Lung (tissue), 12 donors: ENCODE measurements around the gene SCAMP5. TPM values are rescaled to one million over a fixed set of nuclear protein-coding genes. Genes with fewer than 3 reads are reported as not detected.

ENCODE experiments used
- ATAC-seq: fragments of 200-7000 bp; cut with Tn5 transposase; one replicate; pipeline ENCODE4 v1.9.1; 2020; ENCODE audit warnings: moderate number of reproducible peaks; ENCODE audit not compliant: insufficient read depth, low FRiP score
- DNase-seq, 3 donors: peaks; one replicate each; pipeline ENCODE4 v3.0.0-alpha.2; 2013 to 2017
- H3K27ac ChIP-seq, 2 donors: one replicate each; pipeline ENCODE4 v1.5.1; 2013; ENCODE audit warnings: mild to moderate bottlenecking in 2 of 2, moderate library complexity in 2 of 2, control low read depth in 1 of 2, inconsistent platforms in 1 of 2, low read depth in 1 of 2, low read length in 1 of 2
- H3K27me3 ChIP-seq, 3 donors: one replicate each; pipeline ENCODE4 v1.5.1; 2013; ENCODE audit warnings: low read length in 2 of 3; ENCODE audit not compliant: control insufficient read depth in 3 of 3, insufficient read depth in 3 of 3
- H3K36me3 ChIP-seq, 4 donors: one replicate each; pipeline ENCODE4 v1.5.1; 2013; ENCODE audit warnings: low read length in 4 of 4, mild to moderate bottlenecking in 1 of 4, moderate library complexity in 1 of 4; ENCODE audit not compliant: control insufficient read depth in 4 of 4, insufficient read depth in 4 of 4
- H3K4me1 ChIP-seq, 5 donors: one replicate each; pipeline ENCODE4 v1.5.1; 2013; ENCODE audit warnings: low read length in 5 of 5, mild to moderate bottlenecking in 2 of 5, moderate library complexity in 1 of 5; ENCODE audit not compliant: control insufficient read depth in 5 of 5, insufficient read depth in 5 of 5
- H3K4me3 ChIP-seq: one replicate; pipeline ENCODE4 v1.5.1; 2013; ENCODE audit warnings: mild to moderate bottlenecking, control low read depth, moderate library complexity
- H3K9ac ChIP-seq, 2 donors: one replicate each; pipeline ENCODE4 v1.5.1; 2013; ENCODE audit warnings: low read length in 2 of 2, control low read depth in 1 of 2; ENCODE audit not compliant: insufficient read depth in 1 of 2
- H3K9me3 ChIP-seq, 4 donors: one replicate each; pipeline ENCODE4 v1.5.1; 2013; ENCODE audit warnings: low read length in 3 of 4, mild to moderate bottlenecking in 1 of 4, moderate library complexity in 1 of 4; ENCODE audit not compliant: control insufficient read depth in 4 of 4, insufficient read depth in 3 of 4
- WGBS, 2 donors: extraction: QIAGEN DNeasy Blood & Tissue Kit; methylation state at CpG; one replicate each; pipeline ENCODE4 v1.1.7; 2013; 5-methylcytosine and 5-hydroxymethylcytosine counted together
- polyA plus RNA-seq, 2 donors: library from polyadenylated mRNA; stranded (reverse); fragments of 200-250 nt; gene quantifications; one replicate each; pipeline ENCODE4 v1.2.1, GENCODE V29; 2013
- total RNA-seq, 2 donors: library from RNA; depleted of rRNA in 1 of 2; stranded (reverse); fragments of >200 nt in 1 of 2; gene quantifications; one replicate each; pipeline ENCODE4 v1.2.1, GENCODE V29; 2014 to 2021
- TF ChIP-seq, protein P1 (sequence below): IDR thresholded peaks from 2 replicates; pipeline ENCODE4 v1.5.1; 2012; ENCODE audit warnings: mild to moderate bottlenecking; ENCODE audit errors: control extremely low read depth, extremely low read depth
- donor health status: control.
- donor health status: control.
- donor health status: Bipolar disorder and iron deficiency.
- donor health status: healthy.
- donor health status: DM: yes; HTN: yes; CAD: no.

Gene SCAMP5
- total and polyA plus RNA-seq, 4 donors = 0.94 to 9.5 (median 4.3) TPM

DNA sequence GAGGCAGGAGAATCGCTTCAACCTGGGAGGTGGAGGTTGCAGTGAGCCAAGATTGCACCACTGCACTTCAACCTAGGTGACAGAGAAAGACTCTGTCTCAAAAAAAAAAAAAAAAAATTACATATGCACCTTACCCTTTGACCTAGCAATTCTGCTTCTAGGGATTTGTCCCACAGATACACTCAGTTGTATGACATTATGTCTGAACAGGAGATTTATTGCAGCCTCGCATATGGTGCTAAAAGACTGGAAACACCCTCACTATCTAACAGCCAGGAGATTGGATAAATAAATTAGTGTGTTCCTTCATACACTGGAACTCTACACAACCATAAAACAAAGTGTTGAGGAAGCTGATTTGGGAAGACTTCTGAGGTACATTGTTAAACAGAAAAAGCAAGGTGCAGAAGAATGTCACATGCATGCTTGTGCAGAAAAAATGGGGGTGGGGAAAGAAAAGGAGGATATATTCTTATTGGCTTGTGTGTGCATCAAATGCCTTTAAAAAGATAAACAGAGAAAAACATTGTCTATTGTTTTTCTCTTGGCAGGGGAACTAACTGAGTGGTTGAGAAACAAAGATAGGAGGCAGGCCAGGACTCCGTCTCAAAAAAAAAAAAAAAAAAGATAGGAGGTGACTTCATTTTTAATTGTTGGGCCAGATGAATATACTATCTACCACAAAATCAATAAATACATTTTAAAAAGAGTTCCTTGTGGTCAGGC, 59.0 kb downstream of the SCAMP5 start:
- no peaks in the 10 kb centered on the region for H3K27me3 ChIP-seq
- TF ChIP-seq, protein P1, sequence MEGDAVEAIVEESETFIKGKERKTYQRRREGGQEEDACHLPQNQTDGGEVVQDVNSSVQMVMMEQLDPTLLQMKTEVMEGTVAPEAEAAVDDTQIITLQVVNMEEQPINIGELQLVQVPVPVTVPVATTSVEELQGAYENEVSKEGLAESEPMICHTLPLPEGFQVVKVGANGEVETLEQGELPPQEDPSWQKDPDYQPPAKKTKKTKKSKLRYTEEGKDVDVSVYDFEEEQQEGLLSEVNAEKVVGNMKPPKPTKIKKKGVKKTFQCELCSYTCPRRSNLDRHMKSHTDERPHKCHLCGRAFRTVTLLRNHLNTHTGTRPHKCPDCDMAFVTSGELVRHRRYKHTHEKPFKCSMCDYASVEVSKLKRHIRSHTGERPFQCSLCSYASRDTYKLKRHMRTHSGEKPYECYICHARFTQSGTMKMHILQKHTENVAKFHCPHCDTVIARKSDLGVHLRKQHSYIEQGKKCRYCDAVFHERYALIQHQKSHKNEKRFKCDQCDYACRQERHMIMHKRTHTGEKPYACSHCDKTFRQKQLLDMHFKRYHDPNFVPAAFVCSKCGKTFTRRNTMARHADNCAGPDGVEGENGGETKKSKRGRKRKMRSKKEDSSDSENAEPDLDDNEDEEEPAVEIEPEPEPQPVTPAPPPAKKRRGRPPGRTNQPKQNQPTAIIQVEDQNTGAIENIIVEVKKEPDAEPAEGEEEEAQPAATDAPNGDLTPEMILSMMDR = no peak
- no peaks in the 10 kb centered on the region for H3K36me3 ChIP-seq
- peak overlapping the region in 1 of 2 donors; percentile 24 for H3K27ac ChIP-seq
- no peak overlapping the region for H3K4me3 ChIP-seq
- ATAC-seq (no peak), DNase-seq (peak in 1 of 3 donors; percentile 34)
- WGBS, 2 donors = 60 to 68% methylated on average over 3 of the region's 3 CpGs
- no peaks in the 10 kb centered on the region for H3K9me3 ChIP-seq
- H3K4me1 ChIP-seq = peaks cover 0 to 22% (median 10%) of the 10 kb centered on the region in 5 donors
- H3K9ac ChIP-seq = no peak overlapping the region

DNA sequence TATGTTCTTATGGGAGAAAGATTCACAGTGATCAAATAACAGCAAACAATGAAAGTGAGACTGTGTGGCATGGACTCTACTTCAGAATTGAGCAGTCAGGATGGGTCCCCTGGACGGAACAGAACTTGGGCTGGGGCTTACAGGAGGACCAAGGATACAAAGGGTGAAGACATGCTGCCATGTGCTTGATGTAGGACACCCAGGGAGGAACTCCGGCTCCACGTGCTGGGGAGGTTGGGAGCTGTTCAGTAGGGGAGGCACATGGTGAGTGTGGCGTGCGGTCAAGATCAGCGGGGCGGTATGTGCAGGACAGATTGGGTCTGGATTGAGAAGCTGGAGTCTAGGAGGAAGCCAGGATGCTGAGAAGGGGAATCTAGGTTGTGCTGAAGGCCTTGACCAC, 60.7 kb downstream of the SCAMP5 start:
- Histone ChIP-seq H3K27ac (no peak overlapping the region), H3K27me3 (no peaks in the 10 kb centered on the region), H3K9me3 (no peaks in the 10 kb centered on the region), H3K4me1 (peaks cover 0 to 11% (median 0%) of the 10 kb centered on the region in 5 donors), H3K4me3 (no peak overlapping the region), H3K9ac (no peak overlapping the region), H3K36me3 (no peaks in the 10 kb centered on the region)
- no peak for ATAC-seq
- TF ChIP-seq, protein P1 = no peak
- WGBS, 2 donors = 95 to 97% methylated on average over 7 of the region's 7 CpGs
- no peak for DNase-seq

DNA sequence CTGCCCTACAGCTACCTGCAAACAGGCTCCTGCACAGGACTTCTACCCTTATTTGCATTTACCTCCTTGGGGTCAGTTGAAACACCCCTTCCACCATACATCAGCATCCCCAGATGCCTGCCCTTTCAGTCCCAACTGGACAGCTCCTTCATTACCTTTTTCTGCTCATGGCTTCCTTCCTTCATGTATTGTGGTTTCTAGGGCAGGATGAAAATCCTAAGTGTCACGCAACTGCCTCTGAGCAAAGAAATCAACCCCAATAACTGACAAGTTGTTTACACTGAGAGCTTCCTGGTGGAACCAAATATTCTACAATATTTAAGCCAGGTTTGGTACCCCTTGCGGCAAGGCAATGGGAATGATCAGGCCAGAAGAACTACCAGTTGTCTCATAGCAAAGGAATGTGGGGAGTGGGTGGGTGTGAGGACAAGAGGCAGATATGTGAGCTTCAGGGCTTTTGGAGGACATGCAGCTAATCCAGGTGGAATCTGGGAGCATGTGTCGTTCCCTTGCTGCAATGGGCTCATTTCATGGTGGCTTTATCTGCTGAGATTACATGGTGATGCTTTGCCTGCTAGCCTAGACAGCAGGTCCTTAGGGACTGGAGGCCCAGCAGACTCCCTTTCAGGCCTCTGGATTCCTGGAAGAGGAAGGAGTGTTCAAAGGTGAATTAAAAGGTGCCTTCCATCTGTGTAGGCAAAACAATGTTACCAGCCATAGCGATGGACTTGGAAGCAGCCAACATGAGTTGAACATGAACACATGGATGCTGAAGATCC, 63.0 kb downstream of the SCAMP5 start:
- 71 to 88% methylated on average over 4 of the region's 4 CpGs for WGBS, 2 donors
- Histone ChIP-seq H3K27ac (peak overlapping the region in 1 of 2 donors; percentile 10), H3K27me3 (no peaks in the 10 kb centered on the region), H3K4me1 (peaks cover 0 to 8% (median 0%) of the 10 kb centered on the region in 5 donors), H3K9ac (no peak overlapping the region), H3K4me3 (no peak overlapping the region), H3K9me3 (no peaks in the 10 kb centered on the region), H3K36me3 (no peaks in the 10 kb centered on the region)
- no peak for DNase-seq
- no peak for ATAC-seq
- TF ChIP-seq, protein P1 = no peak
